Fibroblast of skin of scalp (primary cell): ENCODE measurements around the gene MVB12B.
A peak's percentile ranks its signal among the peaks of the same experiment; 100 is the strongest.

Experiments used
- DNase-seq: peaks from one replicate; pipeline ENCODE4 v3.0.0-alpha.2; 2013

The MVB12B gene

DNA sequence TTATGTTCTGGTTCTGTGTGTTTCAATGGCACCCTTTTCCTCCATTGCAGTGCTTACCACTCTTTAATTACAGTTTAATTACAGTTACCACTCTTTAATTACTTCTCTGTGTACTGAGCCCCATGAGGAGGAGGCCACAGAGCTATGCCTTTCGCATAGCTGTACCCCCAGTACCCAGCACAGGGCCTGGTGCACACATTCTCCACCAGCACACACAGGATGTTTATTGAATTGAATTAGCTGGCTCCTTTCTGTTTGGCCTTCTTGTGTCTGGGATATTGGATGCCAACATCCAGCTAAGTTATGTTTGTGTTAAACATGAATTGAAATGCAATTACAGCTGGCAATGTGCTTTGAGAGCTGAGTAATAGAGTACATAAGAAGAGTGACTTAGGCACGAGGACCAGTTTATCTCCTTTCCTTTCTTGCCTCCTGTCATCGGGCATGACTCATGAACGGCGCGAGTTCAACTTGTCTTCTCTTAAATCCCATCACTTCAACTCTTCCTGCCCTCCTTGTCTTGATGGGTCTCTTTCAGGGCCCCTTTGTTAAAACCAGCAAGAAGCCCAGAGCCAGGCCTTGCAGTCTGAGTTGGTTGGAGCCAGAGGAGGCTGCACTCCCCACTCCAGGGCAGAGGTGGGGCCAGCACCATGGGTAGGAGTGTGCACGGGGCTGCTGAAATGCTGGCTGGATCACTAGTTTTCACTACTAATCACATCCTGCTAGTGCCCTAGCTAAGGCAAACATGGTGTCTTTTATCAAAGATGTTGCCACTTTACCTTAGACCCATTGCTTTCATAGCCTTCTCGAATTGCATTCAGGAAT, 37.4 kb downstream of the MVB12B start:
- DNase-seq, result no peak

DNA sequence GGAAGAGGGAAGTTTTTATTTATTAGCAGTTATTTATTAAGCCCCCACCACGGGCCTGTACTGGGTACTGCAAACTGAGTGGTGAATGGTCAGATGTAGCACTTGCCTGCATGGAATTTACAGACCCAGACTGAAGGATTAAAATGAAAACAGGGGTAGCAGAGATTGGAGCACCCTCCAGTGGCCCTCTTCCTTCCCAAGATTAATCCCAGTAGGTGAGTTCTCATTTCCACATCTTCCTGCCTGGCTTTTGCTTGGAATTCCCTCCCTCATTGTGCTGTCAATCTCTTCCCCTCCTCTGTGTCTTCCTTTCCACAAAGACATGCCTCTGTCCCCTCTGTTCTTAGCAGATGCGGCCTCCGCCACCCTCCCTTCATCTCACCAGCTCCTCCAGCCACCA, 39.2 kb downstream of the MVB12B start:
- DNase-seq, result no peak

DNA sequence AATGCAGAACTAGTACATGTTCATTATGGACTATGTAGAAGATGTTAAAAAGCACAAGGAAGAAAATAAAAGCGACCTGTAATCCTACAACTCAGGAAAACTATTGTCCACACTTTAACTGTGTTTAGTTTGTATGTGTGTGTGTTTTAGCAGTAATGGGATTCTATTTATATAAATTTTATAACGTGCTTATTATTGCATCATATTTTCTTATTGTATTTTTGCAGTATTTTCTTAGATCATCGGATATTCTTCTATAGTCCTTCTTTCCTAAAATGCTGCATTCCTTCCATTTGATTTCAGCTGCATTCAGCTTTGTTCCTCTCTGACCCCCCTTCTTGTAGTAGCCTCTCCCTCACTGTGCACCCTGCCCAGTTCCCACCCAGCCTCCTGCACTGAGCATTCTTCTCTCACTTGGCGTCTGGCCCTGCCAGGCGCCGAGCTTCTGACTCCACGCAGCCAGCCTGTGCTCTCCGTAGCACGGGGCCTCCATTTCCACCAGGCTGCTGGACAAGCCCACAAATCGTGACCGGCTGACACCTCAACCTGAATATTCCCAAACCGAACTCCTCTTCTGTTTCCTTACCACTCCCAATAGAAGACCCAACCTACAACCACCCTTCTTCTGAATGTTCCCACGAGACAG, 39.9 kb downstream of the MVB12B start:
- no peak for DNase-seq

DNA sequence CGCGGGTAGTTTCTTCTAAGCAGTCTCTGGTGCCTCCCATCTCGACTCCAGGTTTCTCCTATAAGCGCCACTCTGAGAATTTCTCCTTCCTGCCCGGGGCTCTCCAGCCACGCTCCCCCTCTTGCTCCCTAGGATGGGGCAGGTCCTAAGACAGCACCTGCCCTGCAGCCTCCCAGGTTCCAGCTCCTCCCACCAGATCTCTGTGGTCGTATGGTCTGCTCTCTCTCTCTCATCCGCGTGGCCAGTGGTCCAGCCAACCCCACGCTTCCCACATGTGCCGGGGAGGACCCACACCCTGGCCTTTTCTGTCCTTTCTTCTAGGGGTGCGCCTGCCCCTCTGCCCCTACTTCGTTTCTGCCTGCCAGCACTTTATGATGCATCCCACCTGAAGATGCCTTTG, 40.5 kb downstream of the MVB12B start:
- no peak for DNase-seq

DNA sequence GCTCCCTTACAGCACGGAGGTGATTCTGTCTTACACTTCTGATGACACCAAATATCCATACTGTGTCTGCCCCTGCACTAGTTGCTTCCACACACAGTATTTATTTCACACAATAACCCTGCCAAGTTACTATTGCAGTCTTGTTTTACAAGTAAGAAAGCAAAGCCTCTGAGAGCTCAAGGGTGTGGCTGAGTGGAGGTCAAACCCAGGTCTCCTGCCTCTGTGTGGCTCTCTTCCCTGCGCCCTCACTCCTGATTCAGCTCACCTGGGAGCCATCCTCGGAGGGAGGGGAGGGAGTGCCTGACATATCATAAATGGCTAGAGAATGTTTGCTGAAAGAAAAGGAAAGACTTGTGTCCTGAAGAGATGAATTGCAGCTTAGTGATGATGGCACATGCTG, 41.0 kb downstream of the MVB12B start:
- DNase-seq, result no peak

DNA sequence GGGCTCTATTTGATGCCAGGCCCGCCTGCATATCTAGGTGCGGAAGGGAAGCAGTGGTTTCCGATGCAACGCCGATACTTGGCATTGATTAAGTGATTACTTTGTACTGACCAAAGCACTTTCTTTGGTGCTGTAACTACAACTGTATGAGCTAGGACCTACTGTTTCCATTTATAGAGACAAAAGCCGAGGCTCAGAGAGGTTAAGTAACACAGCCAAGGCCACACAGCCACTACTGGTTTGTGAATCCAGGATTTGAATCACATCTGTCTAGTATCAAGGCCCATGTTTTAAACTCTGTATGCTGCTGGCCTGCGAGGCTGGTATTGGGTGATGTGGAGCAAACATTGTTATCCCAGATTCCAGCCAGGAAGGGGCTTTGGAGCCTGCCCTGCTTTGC, 41.4 kb downstream of the MVB12B start:
- DNase-seq, result no peak

DNA sequence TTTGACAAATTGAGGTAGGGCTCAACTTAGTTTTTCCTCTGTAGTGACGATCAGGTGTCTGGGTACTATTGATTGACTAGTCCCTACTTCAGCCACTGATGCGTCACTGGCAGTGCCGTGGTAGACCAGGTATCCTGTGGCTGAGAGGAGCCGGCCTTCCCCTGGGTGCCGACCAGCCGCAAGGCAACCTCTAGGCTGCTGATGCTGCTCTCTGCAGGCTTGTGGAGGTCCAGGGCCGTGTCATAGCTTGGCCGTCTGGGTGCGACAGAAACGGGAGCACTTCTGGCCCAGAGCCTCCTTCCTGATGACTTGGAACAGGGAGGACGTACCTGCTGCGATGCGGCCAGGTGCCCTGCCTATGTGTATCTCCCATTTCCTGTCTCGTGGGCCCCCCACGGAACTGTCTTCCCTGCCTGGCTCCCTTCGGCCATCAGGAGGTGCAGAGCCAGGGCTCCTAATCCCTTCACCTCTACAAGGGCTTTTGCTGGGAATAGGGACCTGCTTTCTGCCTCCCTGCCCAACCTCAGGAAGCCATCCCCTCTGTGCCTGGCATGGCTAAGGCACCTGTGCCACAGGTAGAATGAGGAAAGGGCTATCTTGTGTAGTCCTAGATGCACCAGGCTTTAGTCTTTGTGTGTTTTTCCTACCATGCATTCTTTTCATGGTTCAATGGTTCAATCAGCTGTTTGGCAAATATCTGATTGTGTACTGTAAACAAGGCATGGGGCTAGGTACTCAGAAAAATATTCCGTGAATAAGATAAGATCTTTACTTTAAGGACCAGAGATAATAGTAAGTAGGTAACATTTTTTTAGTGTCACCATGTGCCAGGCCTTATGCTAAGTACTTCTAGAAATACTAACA, 44.6 kb downstream of the MVB12B start:
- no peak for DNase-seq

DNA sequence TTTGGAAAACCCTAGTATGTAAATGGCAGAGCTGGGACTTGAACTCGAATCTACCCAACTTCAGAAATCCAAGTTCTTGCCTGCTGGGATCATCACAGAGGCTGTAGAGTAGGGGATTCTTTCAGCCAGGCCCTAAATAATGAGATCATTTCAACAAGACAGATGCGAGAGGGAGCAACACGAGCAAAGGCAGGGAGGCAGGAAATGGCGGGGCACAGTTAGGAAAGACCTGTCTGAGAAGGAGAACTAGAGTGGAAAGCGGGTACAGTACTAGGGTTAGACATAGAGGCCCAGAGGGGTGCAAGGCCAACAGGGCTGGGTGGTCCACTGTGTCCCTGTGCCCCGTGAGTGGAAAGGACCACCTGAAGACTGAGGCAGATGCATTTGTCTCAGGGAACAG, 46.1 kb downstream of the MVB12B start:
- DNase-seq, result peak; percentile 17

DNA sequence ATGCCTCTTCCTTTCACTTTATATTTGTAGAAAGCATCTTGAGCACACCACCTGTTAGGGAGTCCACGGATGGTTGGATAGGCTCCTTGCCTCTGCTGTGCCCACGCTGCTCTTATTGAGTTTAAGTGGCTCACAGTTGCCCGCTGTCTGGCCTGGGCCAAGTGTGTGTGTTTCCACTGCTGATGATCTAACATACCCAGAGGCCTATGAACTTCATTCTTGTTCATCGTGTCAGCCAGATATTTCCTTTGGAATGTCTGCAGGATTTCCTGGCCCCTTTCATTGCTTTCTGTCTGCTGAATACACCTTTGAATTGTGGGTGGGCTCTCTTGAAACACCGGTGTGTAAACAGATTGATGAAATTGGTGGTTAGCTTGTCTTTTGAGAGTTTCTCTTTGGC, 46.6 kb downstream of the MVB12B start:
- peak; percentile 54 for DNase-seq

DNA sequence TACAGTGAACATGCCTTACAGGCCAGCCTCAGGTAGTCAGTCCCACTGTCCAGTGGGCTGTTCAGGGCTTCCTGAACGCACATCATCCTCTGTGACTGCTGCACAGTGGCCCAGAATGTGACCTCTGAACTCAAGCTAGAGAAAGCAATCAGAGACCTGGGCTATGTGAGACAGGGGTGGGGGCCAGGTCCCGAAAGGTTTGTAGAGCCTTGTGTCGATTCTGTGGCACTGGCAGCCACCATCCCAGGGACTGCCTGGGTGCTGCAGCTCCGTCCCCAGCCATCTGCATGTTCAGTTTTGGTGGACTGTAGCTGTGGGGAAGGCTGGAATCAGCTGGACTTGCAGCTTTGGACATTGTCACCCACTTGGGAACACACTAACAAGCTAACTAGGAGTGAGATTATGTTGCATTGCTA, 47.7 kb downstream of the MVB12B start:
- DNase-seq, result no peak

DNA sequence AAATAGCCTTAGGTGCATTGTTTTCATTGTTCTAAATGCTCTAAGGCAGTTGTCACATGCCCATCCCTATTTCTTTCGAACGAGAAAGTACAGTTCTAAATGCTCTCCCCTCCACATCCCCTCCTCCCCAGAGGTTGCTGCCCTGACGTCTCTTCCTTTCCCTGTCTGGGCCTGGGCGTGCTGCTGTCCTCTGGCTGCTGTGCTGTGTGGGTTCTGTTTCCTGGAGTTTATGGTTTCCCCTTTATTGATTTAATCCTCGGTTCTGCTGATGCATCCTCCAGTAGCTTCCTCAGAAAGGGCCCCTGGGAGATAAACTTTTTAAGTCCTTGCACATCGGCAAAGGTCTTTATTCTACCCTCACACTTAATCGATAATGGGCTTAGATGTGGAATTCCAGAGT, 48.8 kb downstream of the MVB12B start:
- DNase-seq, result peak; percentile 53

DNA sequence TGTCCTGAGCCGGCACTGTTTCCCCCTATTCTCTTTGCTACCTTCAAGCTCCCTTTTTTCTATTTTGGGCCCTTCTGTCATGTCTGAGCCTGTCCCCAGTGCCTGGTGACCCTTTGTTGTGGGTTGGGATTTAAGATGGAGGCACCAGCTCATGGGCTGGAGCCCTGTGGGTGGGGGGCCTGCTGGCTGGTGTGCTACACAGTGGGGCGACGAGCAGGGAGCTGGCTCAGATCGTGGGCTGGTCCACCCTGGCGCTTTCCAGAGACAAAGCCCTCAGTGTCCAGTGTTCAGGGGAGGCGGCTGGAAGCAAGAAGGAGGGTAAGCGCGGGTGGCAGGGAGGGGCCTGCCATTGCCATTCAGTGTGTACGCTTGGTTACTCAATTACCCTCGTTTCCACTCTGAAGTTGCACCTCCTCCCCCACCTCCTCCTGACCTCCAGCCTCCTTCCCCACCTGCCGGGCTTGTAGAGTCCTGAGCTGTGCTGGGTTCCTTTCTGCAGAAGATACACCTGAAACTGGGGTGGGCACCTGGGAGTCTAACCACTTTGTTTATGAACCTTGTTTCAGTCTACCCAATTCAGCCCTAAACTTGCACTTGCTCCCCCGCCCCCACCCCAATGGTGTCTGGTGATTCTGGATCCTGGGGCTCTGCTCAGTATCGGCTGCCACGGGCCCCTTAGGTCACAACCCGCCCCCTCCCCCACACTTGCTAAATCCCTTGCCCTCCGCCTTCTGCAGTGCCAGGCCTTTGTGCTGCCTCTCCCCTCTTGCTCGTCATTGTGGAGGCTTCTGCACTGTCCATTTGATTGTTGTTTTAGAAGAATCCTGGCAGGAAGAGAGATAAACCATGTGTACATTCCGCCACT, 49.9 kb downstream of the MVB12B start:
- DNase-seq, result no peak

DNA sequence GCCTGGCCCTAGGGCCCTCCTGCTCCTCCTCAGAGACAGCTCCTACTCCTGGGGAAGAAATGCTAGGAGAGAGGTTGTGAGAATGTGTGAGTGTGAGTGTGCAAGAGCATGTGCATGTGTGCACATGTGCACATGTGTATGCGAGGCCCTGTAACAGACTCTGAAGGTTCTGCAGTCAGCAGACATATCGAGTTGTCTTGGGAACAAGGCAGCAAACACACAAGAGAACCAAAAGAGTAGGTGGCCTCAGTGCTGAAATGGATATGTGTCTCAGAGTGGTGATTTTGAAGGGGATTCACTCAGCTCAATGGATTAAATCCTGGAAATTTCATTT, 50.5 kb downstream of the MVB12B start:
- DNase-seq, result no peak

DNA sequence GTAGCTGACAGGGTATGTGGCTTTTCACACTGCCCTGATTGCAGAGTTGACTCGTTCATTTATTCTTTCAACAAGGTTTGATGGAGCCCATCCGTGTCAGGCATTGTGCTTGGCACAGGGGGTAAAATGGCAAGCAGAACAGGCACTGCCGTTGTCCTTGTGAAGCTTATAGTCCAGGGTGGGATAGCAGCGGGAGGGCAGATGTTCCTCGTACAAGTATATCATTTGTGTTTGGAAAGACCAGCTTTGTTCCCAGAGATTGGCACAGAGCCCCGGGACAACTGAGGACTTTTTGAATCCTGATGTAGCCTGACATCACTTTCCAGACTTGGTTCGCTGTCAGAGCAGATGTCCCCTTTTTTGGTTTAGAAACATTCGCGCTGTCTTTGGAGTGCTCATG, 50.9 kb downstream of the MVB12B start:
- no peak for DNase-seq

DNA sequence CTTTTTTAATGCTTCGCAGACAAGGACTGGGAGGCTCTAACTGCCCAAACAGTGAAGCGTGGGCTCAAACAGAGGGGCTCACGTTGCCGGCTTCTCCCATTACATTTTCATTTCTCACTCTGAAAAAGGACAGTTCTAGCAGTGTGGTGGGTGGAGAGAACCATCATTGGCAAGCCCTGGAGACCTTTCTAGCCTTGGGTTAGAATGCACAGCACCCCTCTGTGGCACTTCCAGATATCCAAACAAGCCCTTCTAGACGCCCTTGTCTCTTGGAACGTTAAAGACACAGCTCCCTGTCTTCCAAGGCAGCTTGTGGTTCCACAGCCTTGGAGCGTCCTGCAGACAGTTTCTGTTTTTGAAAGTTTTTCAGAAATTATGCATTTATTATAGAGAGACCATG, 52.1 kb downstream of the MVB12B start:
- DNase-seq, result no peak

DNA sequence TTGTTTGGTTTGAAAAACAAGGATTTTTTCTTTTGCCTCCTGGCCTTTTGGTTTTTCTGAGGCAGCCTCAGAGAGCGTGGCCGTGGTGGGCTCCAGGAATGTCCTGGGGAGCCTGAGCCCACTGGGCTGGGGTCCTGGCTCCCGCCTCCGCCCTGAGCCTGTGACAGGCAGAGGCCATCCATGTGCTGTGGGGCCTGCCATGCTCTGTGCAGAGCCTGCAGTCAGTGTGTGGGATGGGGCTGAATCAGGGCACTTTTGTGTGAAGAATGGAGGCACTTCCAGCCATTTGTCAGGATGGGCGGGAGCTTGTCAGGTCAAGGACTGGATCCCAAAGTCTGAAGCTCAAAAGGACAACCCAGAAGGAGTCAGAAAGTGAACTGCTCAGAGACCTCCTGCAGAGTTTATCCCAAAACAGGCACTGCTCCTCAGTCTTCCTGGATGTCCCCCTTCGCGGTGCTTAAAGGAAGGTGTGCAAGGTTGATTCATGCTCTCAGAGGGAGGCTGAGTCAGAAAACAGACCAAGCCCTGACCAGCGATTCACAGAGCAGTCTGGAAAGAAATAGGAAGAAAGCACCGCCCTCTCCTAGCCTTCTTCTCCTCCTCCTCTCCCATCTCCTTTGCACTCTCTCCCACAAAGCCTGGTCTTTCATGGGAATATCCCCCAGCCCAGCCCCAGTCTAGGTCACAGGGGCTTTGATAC, 53.2 kb downstream of the MVB12B start:
- no peak for DNase-seq

DNA sequence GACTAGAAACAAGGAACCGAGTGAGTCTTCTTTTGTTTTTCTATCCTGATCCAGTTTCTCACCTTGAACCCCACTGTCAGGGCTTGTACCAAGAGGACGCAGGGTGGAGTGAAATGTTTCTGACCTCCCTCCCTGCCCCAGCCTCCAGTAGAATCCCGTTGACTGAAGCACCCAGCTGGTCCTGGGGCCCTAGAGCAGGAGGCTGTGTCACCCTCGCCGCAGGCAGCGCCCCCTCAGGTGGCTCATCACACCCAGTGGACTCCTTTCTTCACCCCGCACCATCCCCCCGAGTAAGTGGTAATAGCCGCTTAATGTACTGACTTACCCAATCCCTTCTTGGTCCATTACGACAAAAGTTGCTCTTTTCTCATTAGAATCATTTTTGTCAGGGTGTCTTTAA, 53.8 kb downstream of the MVB12B start:
- DNase-seq, result no peak

DNA sequence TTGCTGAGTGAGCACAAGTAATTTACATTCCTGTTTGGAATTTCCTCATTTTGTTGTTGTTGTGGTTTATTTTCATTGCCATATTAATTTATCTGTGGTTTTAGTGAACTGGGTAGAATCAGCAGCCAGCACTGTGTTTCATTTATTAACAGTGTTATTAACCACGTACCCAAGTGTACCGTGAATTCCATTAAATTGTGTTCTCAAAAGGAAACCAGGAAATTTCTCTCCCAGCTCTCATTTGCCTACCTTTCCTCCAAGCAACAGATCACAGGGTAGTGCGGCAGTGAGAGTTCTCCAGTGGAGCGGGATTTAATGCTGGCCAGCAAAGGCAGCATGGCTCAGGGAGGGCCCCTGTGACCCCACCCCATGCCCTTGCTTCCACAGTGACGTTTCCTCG, 54.6 kb downstream of the MVB12B start:
- DNase-seq, result no peak

DNA sequence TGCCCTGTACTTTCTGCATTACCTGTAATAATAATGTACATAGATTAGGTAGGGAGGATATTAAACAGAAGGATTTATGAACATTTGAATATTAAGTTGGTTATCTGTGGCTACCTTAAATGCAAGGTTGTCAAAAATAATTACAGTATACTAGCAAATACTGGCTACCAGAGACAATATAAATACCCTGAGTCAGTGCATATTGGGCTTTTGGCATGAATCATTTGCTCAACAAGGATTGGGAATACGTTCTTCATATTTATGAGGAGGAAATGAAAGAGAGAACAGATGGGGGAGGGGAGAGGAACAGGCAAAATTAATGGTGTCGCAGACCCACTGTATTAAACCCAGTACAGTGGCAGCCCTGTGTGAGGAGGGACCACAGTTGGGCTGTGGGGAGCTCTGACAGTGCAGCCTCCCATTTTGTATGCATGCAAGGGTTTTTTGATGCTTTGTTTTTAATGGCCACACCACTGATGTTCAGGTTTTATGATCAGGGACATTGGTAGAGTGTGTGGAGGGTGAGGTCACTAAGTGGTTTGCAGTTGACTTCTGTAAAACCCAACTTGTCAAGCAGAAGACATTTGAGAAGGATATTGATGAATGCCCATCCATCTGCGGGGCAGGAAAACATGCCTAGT, 56.9 kb downstream of the MVB12B start:
- no peak for DNase-seq

DNA sequence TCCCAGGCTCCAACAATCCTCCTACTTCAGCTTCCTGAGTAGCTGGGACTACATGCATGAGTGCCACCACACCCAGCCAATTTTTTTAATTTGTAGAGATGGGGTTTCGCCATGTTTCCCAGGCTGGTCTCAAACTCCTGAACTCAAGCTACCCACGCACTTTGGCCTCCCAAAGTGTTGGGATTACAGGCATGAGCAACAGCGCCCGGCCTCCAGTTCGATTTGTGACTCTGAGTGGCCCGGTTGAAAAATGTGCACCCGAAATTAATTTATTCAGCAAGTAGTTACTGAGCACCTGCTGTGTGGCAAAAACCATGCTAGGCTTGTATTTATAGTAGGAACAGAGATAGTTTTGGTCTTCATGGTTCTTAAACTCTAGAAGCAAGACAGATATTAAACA, 58.3 kb downstream of the MVB12B start:
- DNase-seq, result no peak

DNA sequence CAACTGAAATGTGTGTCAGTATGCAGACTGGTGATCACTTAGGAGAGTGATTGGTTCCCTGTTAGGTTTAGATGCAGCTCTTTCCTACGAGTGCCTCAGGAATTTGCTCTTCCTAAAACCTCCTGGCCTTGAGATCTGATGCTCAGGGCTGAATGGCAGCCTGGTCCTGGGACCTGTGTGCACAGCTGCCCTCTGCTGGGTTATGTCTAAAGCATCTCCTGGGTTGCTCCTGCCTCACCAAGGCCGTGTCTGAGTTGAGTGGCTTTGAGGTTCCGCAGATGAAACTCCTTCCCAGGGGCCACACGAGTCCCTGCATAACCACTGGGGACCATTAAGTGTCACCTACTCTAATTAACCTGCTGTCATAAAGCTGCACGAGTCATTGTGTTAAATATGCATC, 59.5 kb downstream of the MVB12B start:
- no peak for DNase-seq
